GM18505 (cell line): ENCODE data around the gene EIF4E2.

Source experiments
- ATAC-seq: cut with Tn5 transposase; IDR thresholded peaks from one replicate; pipeline ENCODE4 v1.9.1; 2021; ENCODE audit not compliant: unreplicated experiment
- POLR2A ChIP-seq: IDR thresholded peaks from 4 replicates; pipeline ENCODE4 v1.6.1; 2011; ENCODE audit warnings: borderline replicate concordance; ENCODE audit not compliant: insufficient read depth, insufficient read length; ENCODE audit errors: extremely low read depth

Gene EIF4E2, protein sequence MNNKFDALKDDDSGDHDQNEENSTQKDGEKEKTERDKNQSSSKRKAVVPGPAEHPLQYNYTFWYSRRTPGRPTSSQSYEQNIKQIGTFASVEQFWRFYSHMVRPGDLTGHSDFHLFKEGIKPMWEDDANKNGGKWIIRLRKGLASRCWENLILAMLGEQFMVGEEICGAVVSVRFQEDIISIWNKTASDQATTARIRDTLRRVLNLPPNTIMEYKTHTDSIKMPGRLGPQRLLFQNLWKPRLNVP

GRCh38 chr2:232550354-232551249 lies at the start of gene EIF4E2, which contains the start of gene TIGD1:
EIF4E2 (plus strand) TSS chr2:232550689; CDS start chr2:232550725, 36 bp downstream.
TIGD1 (minus strand) TSS chr2:232550557; CDS start chr2:232549882, 675 bp downstream.
- peak; percentile 92 for TF ChIP-seq POLR2A

DNA sequence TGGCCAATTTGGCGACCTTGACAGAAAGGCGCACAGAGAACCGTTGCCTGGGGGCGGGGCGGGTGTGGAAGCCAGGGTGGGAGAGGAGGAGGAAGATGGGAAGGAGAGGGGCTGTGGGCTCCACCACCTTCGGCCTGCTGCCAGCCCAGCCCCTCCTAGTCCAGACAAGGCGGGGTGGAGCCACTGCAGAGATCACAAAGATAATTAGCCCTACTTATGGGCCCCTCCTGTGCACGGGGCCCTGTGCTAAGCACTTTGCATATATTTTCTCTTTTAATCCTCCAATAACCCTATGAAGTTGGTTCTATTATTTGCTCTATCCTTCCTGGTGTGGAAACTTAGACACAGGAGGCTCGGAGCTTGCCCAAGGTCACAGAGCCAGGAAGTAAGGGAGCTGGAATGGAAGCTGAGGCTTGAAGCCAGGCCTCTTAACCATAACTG lies 49.1 kb upstream of the EIF4E2 start:
- no peak for TF ChIP-seq POLR2A
- ATAC-seq: no peak

More at GRCh38 chr2:232550354-232551249, at the start of gene EIF4E2, which contains the start of gene TIGD1:
- peak; percentile 92 for ATAC-seq

- TF ChIP-seq POLR2A: no peak
- ATAC-seq: no peak
These were observed 48.6 kb upstream of the EIF4E2 start for GRCh38 chr2:232501794-232502390.

DNA sequence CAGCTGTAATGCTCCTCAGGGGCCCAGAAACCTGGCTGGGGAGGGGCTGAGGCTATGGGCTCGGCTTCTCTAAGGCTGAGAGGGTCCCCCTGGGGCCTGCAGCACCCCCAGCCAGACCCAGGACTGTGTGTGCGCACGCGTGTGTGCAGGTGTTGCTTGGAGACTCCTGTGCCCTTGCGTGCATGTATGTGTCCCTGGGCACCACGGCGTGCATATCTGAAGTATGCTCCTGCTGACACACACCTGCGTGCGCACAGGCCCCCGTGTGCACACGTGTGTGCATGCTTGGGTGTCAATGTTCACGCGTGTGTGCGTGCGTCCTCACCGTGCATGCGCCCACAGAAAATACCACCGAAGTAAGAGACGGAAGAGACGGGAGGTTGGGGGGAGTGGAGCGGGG lies 48.0 kb upstream of the EIF4E2 start:
- no peak for ATAC-seq
- TF ChIP-seq POLR2A: no peak

- ATAC-seq: no peak
- TF ChIP-seq POLR2A: no peak
These were observed 47.3 kb upstream of the EIF4E2 start for GRCh38 chr2:232502911-232503808.

DNA sequence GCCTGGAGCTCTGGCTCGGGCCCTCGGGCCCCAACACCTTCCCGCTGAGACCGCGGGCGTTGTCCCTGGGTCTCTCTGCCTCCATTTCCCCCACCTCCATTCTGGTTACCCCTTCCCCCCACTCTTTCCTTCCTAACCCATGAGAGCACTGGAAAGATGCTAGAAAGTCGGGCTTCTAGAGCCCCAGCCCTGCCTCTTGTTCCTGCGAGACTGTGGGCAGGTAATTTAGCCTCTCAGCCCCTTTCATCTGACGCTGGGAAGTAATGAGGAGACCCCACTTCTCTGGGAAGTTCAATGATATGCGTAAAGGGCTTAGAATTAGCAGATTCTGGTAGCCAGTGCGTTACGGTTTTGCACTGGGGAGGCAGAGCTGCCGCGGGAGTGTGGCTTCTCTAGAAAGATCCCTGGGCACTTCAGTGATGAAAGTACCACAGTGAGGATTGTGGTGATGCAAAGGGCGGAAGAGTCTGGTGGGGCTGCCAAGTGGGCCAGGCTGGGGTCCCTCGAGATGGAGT lies 46.6 kb upstream of the EIF4E2 start:
- TF ChIP-seq POLR2A: no peak
- ATAC-seq: no peak

DNA sequence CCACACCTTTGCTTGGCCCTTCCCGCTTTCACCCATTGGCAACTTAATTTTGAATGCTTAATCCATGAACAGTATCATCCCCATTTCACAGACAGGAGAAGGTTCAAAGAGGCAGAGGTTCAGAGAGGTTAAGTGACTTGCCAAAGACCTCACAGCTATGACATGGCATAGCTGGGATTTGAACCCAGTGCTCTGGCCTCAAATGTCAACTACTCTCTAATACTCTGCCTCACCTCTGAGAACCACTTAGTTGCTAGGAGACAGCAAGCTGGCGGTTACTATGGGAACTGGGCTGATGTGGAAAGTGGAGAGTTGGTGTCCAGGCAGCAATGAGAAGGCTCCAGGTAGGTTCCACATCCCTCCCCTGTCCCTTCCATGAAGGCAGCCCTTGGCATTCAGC lies 46.1 kb upstream of the EIF4E2 start:
- ATAC-seq: no peak
- TF ChIP-seq POLR2A: no peak

DNA sequence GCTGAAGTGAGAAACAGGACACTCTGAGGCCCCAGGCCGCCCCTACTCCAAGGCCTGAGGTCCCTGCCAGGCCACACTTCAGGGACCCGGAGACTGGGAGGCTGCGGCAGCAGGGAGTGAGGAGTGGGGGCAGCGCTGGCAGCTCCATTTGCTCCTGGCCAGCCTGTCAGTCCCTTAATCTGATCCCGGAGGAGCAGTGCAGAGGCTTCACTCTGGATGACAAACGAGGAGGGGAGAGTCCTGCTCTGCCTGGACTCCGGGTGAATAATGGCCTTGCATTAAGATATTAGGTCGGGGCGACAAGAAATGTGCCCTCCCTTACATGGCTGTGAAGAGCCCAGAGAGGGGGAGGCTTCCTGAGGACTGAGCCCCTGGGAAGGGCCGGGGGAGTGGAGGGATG lies 44.6 kb upstream of the EIF4E2 start:
- no peak for ATAC-seq
- TF ChIP-seq POLR2A: no peak

- no peak for ATAC-seq
- TF ChIP-seq POLR2A: no peak
These were observed 43.8 kb upstream of the EIF4E2 start for GRCh38 chr2:232506709-232507108.

- TF ChIP-seq POLR2A: no peak
- no peak for ATAC-seq
These were observed 42.2 kb upstream of the EIF4E2 start for GRCh38 chr2:232508251-232508650.

GRCh38 chr2:232511336-232511890 lies 39.1 kb upstream of the EIF4E2 start:
- no peak for TF ChIP-seq POLR2A
- no peak for ATAC-seq

- no peak for TF ChIP-seq POLR2A
- no peak for ATAC-seq
These were observed 37.9 kb upstream of the EIF4E2 start for GRCh38 chr2:232512602-232513001.
